K562 (cell line): ENCODE data around the gene FOXN3.

Experiments
- CHD2 ChIP-seq: IDR thresholded peaks from 2 replicates; pipeline ENCODE4 v1.6.1; 2011; ENCODE audit warnings: low read depth, low read length
- CTCF ChIP-seq, 3 experiments: IDR thresholded peaks in 2 of 3; conservative IDR thresholded peaks in 1 of 3; 2 replicates each; pipeline ENCODE4 v1.5.1; 2011 to 2012; ENCODE audit warnings: low read length in 3 of 3, mild to moderate bottlenecking in 3 of 3, control low read depth in 2 of 3, improper control_type of control experiment in 1 of 3, inconsistent platforms in 1 of 3, low read depth in 1 of 3, mixed read lengths in 1 of 3, moderate library complexity in 1 of 3; ENCODE audit not compliant: insufficient read depth in 2 of 3
- KAT7 ChIP-seq: sonication (generic); formaldehyde crosslinking; IDR thresholded peaks from 2 replicates; pipeline ENCODE4 v1.8.0; 2022; ENCODE audit warnings: missing genetic modification reagents, mild to moderate bottlenecking, borderline replicate concordance
- POLR2AphosphoS2 ChIP-seq: IDR thresholded peaks from 2 replicates; pipeline ENCODE4 v1.6.1; 2012; ENCODE audit warnings: low read length, improper control_type of control experiment
- ZFP36 ChIP-seq: fragments of 150-350 bp; IDR thresholded peaks from 2 replicates; pipeline ENCODE4 v1.6.1; 2018; ENCODE audit warnings: low read length, low read depth; ENCODE audit not compliant: partially characterized antibody

- TF ChIP-seq KAT7 (CRISPR knock-in tag) = no peak
- no peak for TF ChIP-seq CTCF (IDR thresholded peaks at IDR 0.05 in 2 of 3, conservative IDR thresholded peaks at IDR 0.05 in 1 of 3; ENCODE audit: insufficient read depth in 2 of 3, low read depth in 1 of 3, low read length in 3 of 3)
- TF ChIP-seq CHD2 = no peak
- TF ChIP-seq ZFP36 = no peak
- TF ChIP-seq POLR2AphosphoS2 = no peak
Observed at GRCh38 chr14:89175881-89176799, 240.9 kb downstream of the FOXN3 start.
